HG03103 (cell line): ENCODE data around the gene ENTR1.

Source experiments
- ATAC-seq: cut with Tn5 transposase; IDR thresholded peaks from one replicate; pipeline ENCODE4 v1.9.1; 2021; ENCODE audit warnings: low read depth; ENCODE audit not compliant: unreplicated experiment

ENTR1 gene

GRCh38 chr9:136363949-136364748 lies 46.3 kb downstream of the ENTR1 start:
- ATAC-seq = no peak

GRCh38 chr9:136363106-136363948 lies 47.1 kb downstream of the ENTR1 start, which contains the start of gene DNLZ:
Gene DNLZ, minus strand, starts transcription at chr9:136363744. Its CDS starts 30 bp downstream, at chr9:136363714.
- peak; percentile 70 for ATAC-seq

- ATAC-seq = no peak
Measured at GRCh38 chr9:136362450-136362784, 48.0 kb downstream of the ENTR1 start.

DNA sequence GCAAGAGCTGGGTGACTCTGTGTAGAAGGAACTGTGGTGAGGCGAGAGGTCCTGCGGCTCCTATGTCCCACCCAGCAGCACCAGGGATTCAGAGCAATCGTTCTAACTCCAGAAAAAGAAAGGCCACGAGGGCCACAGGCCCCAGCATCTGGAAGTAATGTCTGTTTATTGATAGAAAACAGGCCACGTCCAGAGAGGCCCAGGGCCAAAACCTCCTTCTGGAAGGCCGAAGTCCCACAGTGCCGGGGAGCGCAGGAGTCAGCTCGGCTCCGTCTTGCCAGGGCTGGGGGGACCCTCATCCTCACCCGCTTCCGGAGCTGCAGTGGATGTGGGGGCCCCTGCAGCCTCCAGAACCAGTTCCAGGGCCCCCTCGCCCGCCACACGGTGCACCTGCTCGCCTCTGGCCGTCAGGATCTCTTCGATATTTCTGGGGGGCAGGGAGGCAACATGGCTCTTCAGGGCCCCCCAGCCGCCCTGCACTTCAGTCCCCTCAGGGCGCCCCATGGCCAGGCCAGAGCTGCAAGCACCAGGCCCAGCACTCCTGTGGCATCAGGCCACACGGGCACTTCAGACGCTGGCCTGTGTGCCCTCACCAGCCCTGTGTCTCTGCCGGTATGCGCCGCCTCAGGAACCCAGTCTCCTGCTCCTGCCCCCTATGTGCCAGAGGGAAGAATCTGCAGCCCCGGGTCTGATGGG lies 48.5 kb downstream of the ENTR1 start:
- no peak for ATAC-seq

DNA sequence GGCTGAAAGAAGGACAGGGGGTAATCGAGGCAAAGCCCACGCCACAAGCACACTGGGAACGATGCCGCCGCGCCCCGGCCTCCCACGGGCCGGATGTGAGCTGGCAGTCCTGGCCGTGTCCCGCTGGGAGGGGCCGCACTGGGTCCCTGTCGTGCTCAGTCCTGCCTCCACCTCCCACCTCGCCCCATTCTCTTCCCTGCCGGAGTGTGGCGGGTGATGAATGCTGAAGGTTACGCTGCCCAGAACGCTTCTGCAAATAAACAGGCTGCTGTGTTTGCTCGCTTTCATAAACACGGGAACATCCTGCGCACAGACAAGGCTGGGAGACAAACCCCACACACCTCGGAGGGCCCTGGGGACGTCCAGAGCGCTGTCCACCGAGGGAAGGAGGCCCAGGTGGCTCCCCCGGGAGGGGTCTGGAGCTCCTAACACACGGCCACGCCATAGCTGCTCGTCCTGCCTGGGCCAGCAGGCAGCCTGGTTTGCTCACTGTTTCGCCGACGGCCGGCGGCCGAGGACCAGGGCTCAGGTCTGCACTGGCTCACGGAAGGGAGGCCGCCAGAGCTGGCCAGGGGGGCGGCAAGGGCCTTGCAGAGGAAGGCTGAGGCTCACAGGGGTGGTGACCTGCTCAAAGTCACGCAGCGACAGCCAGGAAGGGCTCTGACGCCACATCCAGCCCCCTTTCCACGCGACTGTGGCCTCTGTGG lies 49.2 kb downstream of the ENTR1 start:
- no peak for ATAC-seq

DNA sequence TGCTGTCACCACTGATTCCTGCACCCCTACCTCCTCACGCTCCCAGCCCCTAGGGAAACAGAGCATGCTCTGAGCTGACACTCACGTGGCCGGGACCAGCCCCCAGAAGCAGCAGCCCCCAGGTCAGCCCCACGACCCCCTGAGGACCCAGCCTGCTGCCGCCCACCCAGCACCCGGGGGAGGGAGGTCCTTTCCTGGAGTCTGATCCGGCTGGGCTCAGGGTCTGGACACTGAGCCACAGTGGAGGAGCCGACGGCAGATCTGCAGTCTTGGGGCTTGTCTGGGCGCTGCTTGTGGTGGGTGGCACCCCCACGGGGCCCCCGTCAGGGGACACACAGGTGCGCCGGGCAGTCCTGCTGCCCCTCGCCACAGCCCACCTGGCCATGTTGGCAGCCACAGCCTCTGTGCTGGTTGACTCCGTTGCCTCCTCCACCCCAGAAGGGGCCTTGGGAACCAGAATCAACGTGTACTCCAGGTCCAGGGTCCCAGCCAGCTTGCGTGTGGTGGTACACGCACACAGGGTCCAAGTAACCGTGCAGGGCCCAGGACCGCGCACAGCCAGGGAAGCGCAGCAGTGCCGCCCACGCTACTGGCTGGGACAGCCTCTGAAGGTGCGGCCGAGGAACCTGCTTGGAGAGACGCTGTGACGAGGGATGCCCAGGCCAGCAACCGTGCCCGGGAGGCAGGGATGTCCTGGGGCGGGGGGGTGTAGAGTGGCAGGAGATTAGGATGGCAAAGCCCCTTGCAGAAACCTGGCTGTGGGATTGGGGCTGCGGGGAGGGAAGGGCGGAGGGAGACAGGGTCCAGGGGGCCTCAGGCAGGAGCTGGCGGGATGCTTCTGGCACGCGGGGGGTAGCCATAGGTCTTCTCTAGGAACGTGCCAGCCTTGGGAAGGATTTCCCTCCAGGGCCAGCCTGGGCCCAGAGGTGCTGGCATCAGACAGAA lies 50.4 kb downstream of the ENTR1 start:
- no peak for ATAC-seq

GRCh38 chr9:136358888-136359287 lies 51.5 kb downstream of the ENTR1 start:
- ATAC-seq = no peak

GRCh38 chr9:136358016-136358415 lies 52.4 kb downstream of the ENTR1 start:
- ATAC-seq = no peak

GRCh38 chr9:136357202-136357725 lies 53.1 kb downstream of the ENTR1 start:
- no peak for ATAC-seq

DNA sequence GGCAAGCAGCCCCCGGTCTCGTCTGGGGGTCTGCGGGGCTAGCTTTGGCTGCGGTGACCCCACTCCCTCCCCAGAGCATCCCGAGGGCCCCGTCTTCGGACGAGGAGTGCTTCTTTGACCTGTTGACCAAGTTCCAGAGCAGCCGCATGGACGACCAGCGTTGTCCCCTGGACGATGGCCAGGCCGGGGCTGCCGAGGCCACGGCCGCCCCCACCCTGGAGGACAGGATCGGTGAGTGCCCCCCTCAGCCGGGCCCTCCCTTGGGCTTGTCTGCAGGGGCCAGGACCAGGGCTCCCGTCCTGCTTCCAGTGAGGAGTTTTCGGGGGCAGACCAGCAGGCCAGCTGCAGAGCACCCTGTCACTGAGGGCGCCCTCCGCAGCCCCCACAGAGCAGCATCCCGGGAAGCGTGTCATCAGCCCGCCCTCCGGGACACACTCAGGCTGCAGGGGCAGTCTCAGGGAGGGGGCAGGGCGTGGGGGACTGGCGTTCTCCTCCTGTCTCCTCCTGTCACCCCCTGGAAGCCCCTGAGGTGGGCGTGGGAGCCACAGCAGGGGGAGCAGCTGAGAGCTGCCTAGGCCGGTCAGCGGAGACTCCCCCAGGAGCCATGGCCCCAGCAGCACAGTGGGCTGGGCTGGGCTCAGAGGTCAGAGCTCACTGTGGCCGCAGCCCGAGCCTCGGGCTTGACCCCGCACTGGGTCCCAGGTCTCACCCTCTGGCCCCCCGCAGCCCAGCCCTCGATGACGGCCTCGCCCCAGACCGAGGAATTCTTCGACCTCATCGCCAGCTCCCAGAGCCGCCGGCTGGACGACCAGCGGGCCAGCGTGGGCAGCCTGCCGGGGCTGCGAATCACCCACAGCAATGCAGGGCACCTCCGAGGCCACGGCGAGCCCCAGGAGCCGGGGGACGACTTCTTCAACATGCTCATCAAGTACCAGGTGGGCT lies 54.5 kb downstream of the ENTR1 start:
- ATAC-seq = no peak

- no peak for ATAC-seq
Measured at GRCh38 chr9:136354592-136355085, 55.8 kb downstream of the ENTR1 start.

DNA sequence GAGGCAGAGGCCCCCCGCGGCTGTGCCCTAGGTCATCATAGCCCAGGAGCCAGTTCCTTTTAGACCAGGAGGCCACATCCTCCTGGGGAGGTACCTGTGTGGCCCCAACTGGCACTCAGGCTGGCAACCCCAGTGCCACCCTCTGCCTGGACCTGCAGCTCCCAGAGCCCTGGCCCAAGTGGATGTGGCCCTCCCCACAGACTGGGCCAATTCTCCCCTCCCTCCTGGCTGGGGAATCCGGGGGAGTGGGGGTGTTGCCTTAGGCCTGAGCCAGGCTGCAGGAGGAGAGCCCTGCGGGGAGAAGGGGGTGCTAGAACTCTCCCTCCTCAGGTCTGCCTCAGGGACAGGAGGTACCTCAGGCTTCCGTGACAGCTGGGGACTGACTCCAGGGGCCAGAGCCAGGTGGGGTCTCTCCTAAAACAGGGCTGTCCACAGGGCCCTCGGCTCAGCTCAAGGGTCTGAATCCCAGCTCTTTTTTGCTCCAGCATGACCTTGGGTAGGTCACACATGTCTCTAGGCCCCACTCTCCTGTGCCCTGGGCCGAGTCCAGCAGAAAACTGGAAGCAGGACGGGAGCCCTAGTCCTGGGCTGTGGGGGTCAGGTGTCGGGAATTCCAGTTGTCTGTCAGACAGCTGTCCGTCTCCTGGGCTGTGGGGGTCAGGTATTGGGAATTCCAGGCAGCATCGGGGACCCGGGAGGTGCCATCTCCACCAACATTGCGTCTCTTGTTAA lies 56.5 kb downstream of the ENTR1 start:
- no peak for ATAC-seq

GRCh38 chr9:136353088-136353487 lies 57.3 kb downstream of the ENTR1 start:
- ATAC-seq = no peak

DNA sequence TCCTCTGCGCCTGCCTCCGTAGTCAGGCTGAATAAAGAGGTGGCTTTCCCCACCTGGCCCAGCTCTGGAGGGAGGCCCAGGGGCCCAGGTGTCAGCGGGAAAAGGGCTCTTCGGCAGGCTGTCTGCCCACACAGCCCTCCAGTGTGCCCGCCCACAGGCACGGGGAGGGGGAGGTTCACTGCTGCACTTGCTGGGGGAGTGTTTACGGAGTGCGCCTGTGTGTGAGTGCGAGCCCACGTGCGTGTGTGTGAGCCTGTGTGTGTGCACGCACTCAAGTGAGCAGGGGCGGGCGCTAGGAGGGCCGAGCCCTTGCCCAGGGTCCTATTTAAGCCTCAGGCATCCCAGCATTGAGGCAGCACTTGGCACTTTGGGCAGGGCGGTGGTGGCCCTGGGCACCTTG lies 57.7 kb downstream of the ENTR1 start:
- ATAC-seq = no peak
